A549 (cell line): ENCODE results near the gene ENTPD2. TPM values are rescaled to one million over a fixed set of nuclear protein-coding genes. Genes with fewer than 3 reads are reported as not detected.

ENCODE experiments used
- ATAC-seq, 2 experiments: fragments of 200-7000 bp in 1 of 2; fragments of >200 bp in 1 of 2; cut with Nextera tagmentation in 1 of 2; cut with Tn5 transposase in 1 of 2; 3 replicates each; pipeline versions ENCODE4 v1.8.0 to v1.9.1; 2018 to 2020; ENCODE audit warnings: mild to moderate bottlenecking in 1 of 2, moderate library complexity in 1 of 2
- CTCF ChIA-PET: fragments of 300-600 bp; sonication (Branson Sonifier 250); formaldehyde crosslinking; extraction: SDS; loops from one replicate; lab custom pipeline; 2021; ENCODE audit warnings: antibody characterized with exemption, inconsistent platforms; lab: Yijun Ruan, JAX
- POLR2A ChIA-PET: fragments of 350-600 bp; formaldehyde crosslinking; extraction: SDS; loops from one replicate; lab custom pipeline; 2021; ENCODE audit warnings: antibody characterized with exemption, inconsistent platforms; lab: Yijun Ruan, JAX
- DNase-seq, 2 experiments: peaks; one replicate each; pipeline versions ENCODE4 v3.0.0 to v3.0.0-alpha.2; 2011 to 2016; ENCODE audit warnings: low read depth in 1 of 2, low spot score in 1 of 2
- FAIRE-seq: peaks from 2 replicates; lab custom pipeline; 2011; peaks lifted over from hg19 to GRCh38; lab: Jason Lieb, UNC
- H3K27ac ChIP-seq, 2 experiments: fragments of >200 bp; sonication (Bioruptor Twin); formaldehyde crosslinking; 3 replicates each; pipeline ENCODE4 v1.5.1; 2016 to 2017
- H3K4me1 ChIP-seq: fragments of >200 bp; sonication (Bioruptor Twin); formaldehyde crosslinking; 3 replicates; pipeline ENCODE4 v1.6.1; 2016
- H3K4me2 ChIP-seq: fragments of >200 bp; sonication (Bioruptor Twin); formaldehyde crosslinking; 3 replicates; pipeline ENCODE4 v1.6.1; 2016
- H3K4me3 ChIP-seq: fragments of >200 bp; sonication (Bioruptor Twin); formaldehyde crosslinking; 3 replicates; pipeline ENCODE4 v1.5.1; 2016
- H3K9me3 ChIP-seq: fragments of >200 bp; sonication (Bioruptor Twin); formaldehyde crosslinking; 3 replicates; pipeline ENCODE4 v1.6.1; 2016
- BCL3 ChIP-seq: fragments of >200 bp; sonication (Bioruptor Twin); formaldehyde crosslinking; IDR thresholded peaks from 3 replicates; pipeline ENCODE4 v1.6.1; 2016
- BHLHE40 ChIP-seq: IDR thresholded peaks from 2 replicates; pipeline ENCODE4 v1.6.1; 2012; ENCODE audit warnings: low read depth, low read length, inconsistent platforms
- CBX2 ChIP-seq: fragments of 200-600 bp; sonication (generic); IDR thresholded peaks from 2 replicates; pipeline ENCODE4 v1.6.1; 2016; ENCODE audit warnings: low read depth, mild to moderate bottlenecking, borderline replicate concordance
- CBX8 ChIP-seq: fragments of 200-600 bp; sonication (generic); IDR thresholded peaks from 2 replicates; pipeline ENCODE4 v1.6.1; 2016
- E2F6 ChIP-seq: IDR thresholded peaks from 2 replicates; pipeline ENCODE4 v1.6.1; 2012; ENCODE audit warnings: low read depth, borderline replicate concordance
- EHF ChIP-seq: fragments of 250-450 bp; sonication (Bioruptor Pico); IDR thresholded peaks from 2 replicates; pipeline ENCODE4 v1.5.0; 2020; ENCODE audit warnings: mild to moderate bottlenecking
- EP300 ChIP-seq, 2 experiments: fragments of >200 bp; sonication (Bioruptor Twin); formaldehyde crosslinking; IDR thresholded peaks; 2 replicates in 1 of 2; 3 replicates in 1 of 2; pipeline ENCODE4 v1.6.1; 2016 to 2017
- FOSB ChIP-seq: fragments of 250-450 bp; sonication (Bioruptor Pico); IDR thresholded peaks from 2 replicates; pipeline ENCODE4 v1.5.0; 2020; ENCODE audit warnings: mild to moderate bottlenecking, moderate library complexity
- GATA3 ChIP-seq: IDR thresholded peaks from 2 replicates; pipeline ENCODE4 v1.6.1; 2012; ENCODE audit warnings: borderline replicate concordance
- HES2 ChIP-seq: fragments of >200 bp; sonication (Bioruptor Twin); formaldehyde crosslinking; IDR thresholded peaks from 2 replicates; pipeline ENCODE4 v1.6.1; 2016
- JUN ChIP-seq, 2 experiments: fragments of >200 bp; sonication (Bioruptor Twin); formaldehyde crosslinking; IDR thresholded peaks; 2 replicates in 1 of 2; 3 replicates in 1 of 2; pipeline ENCODE4 v1.6.1; 2016 to 2017
- JUNB ChIP-seq: fragments of >200 bp; sonication (Bioruptor Twin); formaldehyde crosslinking; IDR thresholded peaks from 2 replicates; pipeline ENCODE4 v1.6.1; 2016
- MAFK ChIP-seq: fragments of 450-650 bp; IDR thresholded peaks from 2 replicates; pipeline ENCODE4 v1.6.1; 2014; ENCODE audit not compliant: partially characterized antibody
- MAZ ChIP-seq: fragments of 150-350 bp; IDR thresholded peaks from 2 replicates; pipeline ENCODE4 v1.6.1; 2014; ENCODE audit warnings: antibody characterized with exemption, low read depth, low read length, borderline replicate concordance
- NFE2L2 ChIP-seq: fragments of 150-350 bp; conservative IDR thresholded peaks from 2 replicates; pipeline ENCODE4 v1.6.1; 2014; ENCODE audit warnings: low read length
- NPAS2 ChIP-seq: fragments of 250-450 bp; sonication (Bioruptor Pico); IDR thresholded peaks from 2 replicates; pipeline ENCODE4 v1.8.0; 2022; ENCODE audit warnings: mild to moderate bottlenecking, moderate library complexity, borderline replicate concordance
- POLR2AphosphoS2 ChIP-seq: conservative IDR thresholded peaks from 2 replicates; pipeline ENCODE4 v1.6.1; 2012; ENCODE audit warnings: low read length, improper control_type of control experiment, inconsistent platforms
- RAD21 ChIP-seq, 2 experiments: fragments of >200 bp in 1 of 2; sonication (Bioruptor Twin) in 1 of 2; formaldehyde crosslinking in 1 of 2; IDR thresholded peaks in 1 of 2; conservative IDR thresholded peaks in 1 of 2; 2 replicates in 1 of 2; 3 replicates in 1 of 2; pipeline ENCODE4 v1.6.1; 2012 to 2018; ENCODE audit warnings: inconsistent platforms in 1 of 2
- ZSCAN20 ChIP-seq: fragments of 250-450 bp; sonication (Bioruptor Pico); IDR thresholded peaks from 2 replicates; pipeline ENCODE4 v1.8.0; 2022; ENCODE audit warnings: mild to moderate bottlenecking, moderate library complexity
- WGBS: methylation state at CpG from one replicate; pipeline ENCODE4 v1.1.6; 2017; ENCODE audit errors: missing lambda C conversion rate; 5-methylcytosine and 5-hydroxymethylcytosine counted together
- polyA plus RNA-seq, 4 experiments: library from polyadenylated mRNA; depleted of rRNA in 3 of 4; stranded (reverse); fragments of >200 nt; fragmentation: RNase III in 1 of 4; extraction: RNeasy Plus Mini Kit Qiagen cat#74134 plus additional on column Dnase treatment in 1 of 4; gene quantifications; 2 replicates in 3 of 4; 3 replicates in 1 of 4; pipeline ENCODE4 v1.2.3, GENCODE V29; 2011 to 2017

The ENTPD2 gene
- polyA plus RNA-seq, 2 of the 4 experiments (the other 2 are of a cell fraction) = 0.75 to 1.2 TPM

GRCh38 chr9:137097761-137098462, 44.1 kb upstream of the ENTPD2 start:
- no peak for DNase-seq
- no peak for FAIRE-seq
- Histone ChIP-seq H3K9me3 (peaks cover 5% of the 10 kb centered on the region), H3K27ac (no peak overlapping the region), H3K4me3 (no peak overlapping the region), H3K4me1 (no peaks in the 10 kb centered on the region), H3K4me2 (no peak overlapping the region)
- CTCF ChIA-PET = interaction anchor here (1.3 to 24.0 kb wide), 5 partner anchors 12 to 69 kb away, joined by 3 to 321 read pairs (median 9); partner anchors contain the start of genes MAN1B1 and SAPCD2
- POLR2A ChIA-PET = interaction anchor here (0.8 kb wide), 1 partner anchor 11 kb away, joined by 4 read pairs; the partner anchor contains the start of gene MAN1B1
- TF ChIP-seq MAZ (no peak), NPAS2 (CRISPR knock-in tag) (no peak), RAD21 (conservative IDR thresholded peaks at IDR 0.05 in 1 of 2, IDR thresholded peaks at IDR 0.05 in 1 of 2) (no peak), HES2 (no peak), NFE2L2 (no peak)
- ATAC-seq = no peak
- 93% methylated on average over 10 of the region's 20 CpGs for WGBS

- no peak for ATAC-seq
- ChIA-PET POLR2A (interaction anchor here (0.8 kb wide), 1 partner anchor 10 kb away, joined by 3 read pairs; the partner anchor contains the start of gene MAN1B1), CTCF (interaction anchor here (1.2 to 24.0 kb wide), 10 partner anchors 10 to 149 kb away, joined by 3 to 321 read pairs (median 4); partner anchors contain the start of genes ANAPC2, MAN1B1, SAPCD2 and SSNA1)
- no peak for FAIRE-seq
- Histone ChIP-seq H3K4me2 (no peak overlapping the region), H3K9me3 (peaks cover 2% of the 10 kb centered on the region; the same call in 2 of the 3 replicates), H3K27ac (no peak overlapping the region), H3K4me1 (no peaks in the 10 kb centered on the region), H3K4me3 (no peak overlapping the region)
- TF ChIP-seq FOSB = no peak
- no peak for TF ChIP-seq EP300 (IDR thresholded peaks at IDR 0.05)
- TF ChIP-seq CBX8 = no peak
- TF ChIP-seq GATA3 = no peak
- no peak for TF ChIP-seq MAFK
- no peak for TF ChIP-seq BCL3
- no peak for TF ChIP-seq RAD21 (conservative IDR thresholded peaks at IDR 0.05 in 1 of 2, IDR thresholded peaks at IDR 0.05 in 1 of 2)
- TF ChIP-seq BHLHE40 = no peak
- no peak for TF ChIP-seq ZSCAN20 (CRISPR knock-in tag)
- no peak for TF ChIP-seq JUNB
- no peak for TF ChIP-seq POLR2AphosphoS2
- no peak for TF ChIP-seq EHF (CRISPR knock-in tag)
- no peak for TF ChIP-seq CBX2
- no peak for TF ChIP-seq JUN (IDR thresholded peaks at IDR 0.05)
- no peak for TF ChIP-seq E2F6
- no peak for DNase-seq
- 93% methylated on average over 30 of the region's 31 CpGs for WGBS
Observed at GRCh38 chr9:137096785-137097546, 43.1 kb upstream of the ENTPD2 start.
